Keratinocyte (primary cell): ENCODE measurements around the gene EFHD1. TPM values are rescaled to one million over a fixed set of nuclear protein-coding genes. Genes with fewer than 3 reads are reported as not detected.
"Not testable (repeated sequence)": the region's sequence is repeated elsewhere in the genome, so short reads cannot be mapped to it uniquely, and the experiment has no call there.

Experiments used
- DNase-seq: peaks from one replicate; pipeline ENCODE4 v3.0.0-alpha.2; 2011; ENCODE audit warnings: low read depth, missing footprints, low spot score
- FAIRE-seq: peaks from 2 replicates; lab custom pipeline; 2011; peaks lifted over from hg19 to GRCh38; lab: Jason Lieb, UNC
- H2AFZ ChIP-seq: 2 replicates; pipeline ENCODE4 v1.6.0; 2012; ENCODE audit warnings: low read length, control low read depth, inconsistent platforms; ENCODE audit not compliant: control insufficient read depth
- H3K27ac ChIP-seq: 2 replicates; pipeline ENCODE4 v1.5.1; 2011; ENCODE audit warnings: low read length; ENCODE audit not compliant: control insufficient read depth, insufficient read depth
- H3K27me3 ChIP-seq: 3 replicates; pipeline ENCODE4 v1.6.0; 2011; ENCODE audit warnings: low read length; ENCODE audit not compliant: control insufficient read depth, insufficient read depth; ENCODE audit errors: extremely low read depth
- H3K36me3 ChIP-seq, 2 experiments: 2 replicates in 1 of 2; 3 replicates in 1 of 2; pipeline ENCODE4 v1.5.1; 2011; ENCODE audit warnings: low read length in 2 of 2, mild to moderate bottlenecking in 1 of 2; ENCODE audit not compliant: control insufficient read depth in 2 of 2, insufficient read depth in 2 of 2; ENCODE audit errors: extremely low read depth in 1 of 2
- H3K4me1 ChIP-seq: 3 replicates; pipeline ENCODE4 v1.5.1; 2011; ENCODE audit warnings: low read length; ENCODE audit not compliant: control insufficient read depth, insufficient read depth; ENCODE audit errors: extremely low read depth
- H3K4me2 ChIP-seq: 3 replicates; pipeline ENCODE4 v1.6.0; 2011; ENCODE audit warnings: low read depth, low read length; ENCODE audit not compliant: control insufficient read depth, insufficient read depth; ENCODE audit errors: extremely low read depth
- H3K4me3 ChIP-seq, 3 experiments: fragments of 200-600 bp in 1 of 3; sonication (generic) in 1 of 3; 2 replicates in 2 of 3; 3 replicates in 1 of 3; pipeline ENCODE4 v1.5.1; 2011 to 2016; ENCODE audit warnings: low read length in 3 of 3, mild to moderate bottlenecking in 3 of 3, control low read depth in 2 of 3, inconsistent platforms in 1 of 3, low read depth in 1 of 3, mixed read lengths in 1 of 3, mixed run types in 1 of 3, moderate library complexity in 1 of 3; ENCODE audit not compliant: control insufficient read depth in 2 of 3, insufficient read depth in 2 of 3; ENCODE audit errors: extremely low read depth in 1 of 3
- H3K79me2 ChIP-seq: 2 replicates; pipeline ENCODE4 v1.6.0; 2012; ENCODE audit warnings: low read length; ENCODE audit not compliant: control insufficient read depth, insufficient read depth
- H3K9ac ChIP-seq: 3 replicates; pipeline ENCODE4 v1.6.0; 2011; ENCODE audit warnings: low read length; ENCODE audit not compliant: control insufficient read depth, insufficient read depth; ENCODE audit errors: extremely low read depth
- H3K9me1 ChIP-seq: 3 replicates; pipeline ENCODE4 v1.6.0; 2011; ENCODE audit warnings: low read length; ENCODE audit not compliant: control insufficient read depth, insufficient read depth; ENCODE audit errors: extremely low read depth
- H3K9me3 ChIP-seq: 2 replicates; pipeline ENCODE4 v1.5.1; 2012; ENCODE audit warnings: low read depth, low read length; ENCODE audit not compliant: control insufficient read depth
- H4K20me1 ChIP-seq: 3 replicates; pipeline ENCODE4 v1.6.0; 2011; ENCODE audit warnings: low read length; ENCODE audit not compliant: control insufficient read depth, insufficient read depth; ENCODE audit errors: extremely low read depth
- CTCF ChIP-seq, 3 experiments: IDR thresholded peaks in 1 of 3; conservative IDR thresholded peaks in 1 of 3; optimal IDR thresholded peaks in 1 of 3; 2 replicates in 2 of 3; 3 replicates in 1 of 3; pipeline versions ENCODE3 to v1.5.1; 2011; ENCODE audit warnings: low read length in 3 of 3, mild to moderate bottlenecking in 3 of 3, moderate library complexity in 2 of 3, control low read depth in 1 of 3, inconsistent platforms in 1 of 3; ENCODE audit not compliant: insufficient read depth in 2 of 3; ENCODE audit errors: extremely low read depth in 1 of 3
- EZH2 ChIP-seq: IDR thresholded peaks from one replicate; pipeline ENCODE4 v1.6.1; 2012; ENCODE audit warnings: inconsistent platforms, mild to moderate bottlenecking, low read length, moderate library complexity
- dilution Hi-C: fragments of 300-500 bp; cut with MboI; formaldehyde crosslinking; loops from one replicate; pipeline ENCODE4 v1.7.0; 2020; ENCODE audit warnings: low sequenced_read_pairs; ENCODE audit not compliant: extremely low pct_ligation_motif_present
- polyA plus RNA-seq, 5 experiments: library from polyadenylated mRNA; depleted of rRNA in 3 of 5; stranded (reverse) in 3 of 5; stranded (forward) in 1 of 5; unstranded in 1 of 5; fragments of >200 nt; gene quantifications; 1 replicate in 1 of 5; 2 replicates in 3 of 5; 3 replicates in 1 of 5; pipeline versions ENCODE4 v1.2.1 to v1.2.3, GENCODE V29; 2011 to 2012; ENCODE audit warnings: missing spikeins in 2 of 5, low read depth in 1 of 5, low replicate concordance in 1 of 5

Gene EFHD1
- polyA plus RNA-seq, 1 donor (not counting 4 experiments of a cell fraction or from before 2014, with no cell fraction given): not detected

GRCh38 chr2:232689152-232689910 lies 55.9 kb downstream of the EFHD1 start:
- DNase-seq: no peak
- Histone ChIP-seq H3K36me3 (no peaks in the 10 kb centered on the region), H4K20me1 (no peaks in the 10 kb centered on the region), H3K9me3 (no peaks in the 10 kb centered on the region), H3K9ac (no peak overlapping the region), H3K27ac (no peak overlapping the region), H3K4me1 (no peaks in the 10 kb centered on the region), H2AFZ (no peak overlapping the region), H3K79me2 (no peaks in the 10 kb centered on the region), H3K4me2 (no peak overlapping the region), H3K9me1 (no peaks in the 10 kb centered on the region), H3K27me3 (peaks cover 7% of the 10 kb centered on the region), H3K4me3 (no peak overlapping the region)
- TF ChIP-seq EZH2: no peak
- TF ChIP-seq CTCF (optimal IDR thresholded peaks at IDR 0.05 in 1 of 3, IDR thresholded peaks at IDR 0.05 in 1 of 3, conservative IDR thresholded peaks at IDR 0.05 in 1 of 3; ENCODE audit: extremely low read depth in 1 of 3, insufficient read depth in 2 of 3, low read length in 3 of 3): no peak
- no peak for FAIRE-seq
- dilution Hi-C loops: no loop called here

- DNase-seq, H3K79me2 ChIP-seq, H3K27ac ChIP-seq, H3K9me3 ChIP-seq, dilution Hi-C loops, H3K27me3 ChIP-seq, H2AFZ ChIP-seq, H3K9me1 ChIP-seq, H3K4me1 ChIP-seq, FAIRE-seq, H3K36me3 ChIP-seq, H3K9ac ChIP-seq, H3K4me2 ChIP-seq, H4K20me1 ChIP-seq, H3K4me3 ChIP-seq: not testable (repeated sequence)
Observed at GRCh38 chr2:232691117-232691516, 57.7 kb downstream of the EFHD1 start.

GRCh38 chr2:232693344-232693743 lies 59.9 kb downstream of the EFHD1 start:
- TF ChIP-seq CTCF (optimal IDR thresholded peaks at IDR 0.05 in 1 of 3, IDR thresholded peaks at IDR 0.05 in 1 of 3, conservative IDR thresholded peaks at IDR 0.05 in 1 of 3; ENCODE audit: extremely low read depth in 1 of 3, insufficient read depth in 2 of 3, low read length in 3 of 3) (no peak), EZH2 (no peak)
- H4K20me1 ChIP-seq: no peaks in the 10 kb centered on the region
- DNase-seq (no peak), FAIRE-seq (no peak)
- H3K9me3 ChIP-seq: no peaks in the 10 kb centered on the region
- H3K27ac ChIP-seq: no peak overlapping the region
- H3K4me3 ChIP-seq: no peak overlapping the region
- H3K79me2 ChIP-seq: peaks cover 10% of the 10 kb centered on the region
- dilution Hi-C loops: no loop called here
- H3K27me3 ChIP-seq: no peaks in the 10 kb centered on the region
- no peaks in the 10 kb centered on the region for H3K36me3 ChIP-seq
- no peaks in the 10 kb centered on the region for H3K9me1 ChIP-seq
- H2AFZ ChIP-seq: no peak overlapping the region
- peaks cover 6% of the 10 kb centered on the region for H3K4me1 ChIP-seq
- no peak overlapping the region for H3K4me2 ChIP-seq
- no peak overlapping the region for H3K9ac ChIP-seq
